Epithelial cell of prostate (primary cell): Measurements from ENCODE around the gene COLEC12.

Experiments
- DNase-seq: peaks from one replicate; pipeline ENCODE4 v3.0.0-alpha.2; 2011; ENCODE audit warnings: low read depth, low spot score
- H3K27ac ChIP-seq: fragments of 450-650 bp; 2 replicates; pipeline ENCODE4 v1.5.1; 2017; ENCODE audit warnings: mild to moderate bottlenecking

COLEC12 gene

GRCh38 chr18:449374-449773, 51.1 kb downstream of the COLEC12 start:
- DNase-seq = no peak
- H3K27ac ChIP-seq = no peak overlapping the region

- no peak overlapping the region for H3K27ac ChIP-seq
Measured at GRCh38 chr18:448116-448790, 52.2 kb downstream of the COLEC12 start.

GRCh38 chr18:446941-447560, 53.5 kb downstream of the COLEC12 start:
- H3K27ac ChIP-seq = no peak overlapping the region
- no peak for DNase-seq

More at GRCh38 chr18:448116-448790, 52.2 kb downstream of the COLEC12 start:
- no peak for DNase-seq

GRCh38 chr18:445055-445454, 55.4 kb downstream of the COLEC12 start:
- no peak for DNase-seq
- no peak overlapping the region for H3K27ac ChIP-seq

GRCh38 chr18:438571-438970, 61.9 kb downstream of the COLEC12 start:
- H3K27ac ChIP-seq = no peak overlapping the region
- DNase-seq = no peak

GRCh38 chr18:435940-436339, 64.6 kb downstream of the COLEC12 start:
- H3K27ac ChIP-seq = no peak overlapping the region
- no peak for DNase-seq

GRCh38 chr18:434410-434809, 66.1 kb downstream of the COLEC12 start:
- H3K27ac ChIP-seq = no peak overlapping the region
- no peak for DNase-seq

- no peak for DNase-seq
- H3K27ac ChIP-seq = no peak overlapping the region
Measured at GRCh38 chr18:433960-434359, 66.5 kb downstream of the COLEC12 start.

GRCh38 chr18:433298-433697, 67.2 kb downstream of the COLEC12 start:
- no peak for DNase-seq
- no peak overlapping the region for H3K27ac ChIP-seq

GRCh38 chr18:432791-433190, 67.7 kb downstream of the COLEC12 start:
- no peak overlapping the region for H3K27ac ChIP-seq
- DNase-seq = no peak

GRCh38 chr18:429030-429429, 71.5 kb downstream of the COLEC12 start:
- no peak for DNase-seq
- no peak overlapping the region for H3K27ac ChIP-seq

GRCh38 chr18:427005-427404, 73.5 kb downstream of the COLEC12 start:
- no peak overlapping the region for H3K27ac ChIP-seq
- no peak for DNase-seq

GRCh38 chr18:425106-425745, 75.3 kb downstream of the COLEC12 start:
- no peak for DNase-seq
- H3K27ac ChIP-seq = no peak overlapping the region

- no peak for DNase-seq
- no peak overlapping the region for H3K27ac ChIP-seq
Measured at GRCh38 chr18:424668-425067, 75.8 kb downstream of the COLEC12 start.

GRCh38 chr18:424071-424661, 76.3 kb downstream of the COLEC12 start:
- H3K27ac ChIP-seq = no peak overlapping the region
- no peak for DNase-seq

GRCh38 chr18:422966-423365, 77.5 kb downstream of the COLEC12 start:
- no peak for DNase-seq

GRCh38 chr18:421247-422155, 79.0 kb downstream of the COLEC12 start:
- no peak for DNase-seq
- no peak overlapping the region for H3K27ac ChIP-seq

More at GRCh38 chr18:422966-423365, 77.5 kb downstream of the COLEC12 start:
- no peak overlapping the region for H3K27ac ChIP-seq

GRCh38 chr18:420661-421246, 79.7 kb downstream of the COLEC12 start:
- no peak for DNase-seq
- H3K27ac ChIP-seq = no peak overlapping the region

GRCh38 chr18:419541-420175, 80.8 kb downstream of the COLEC12 start:
- no peak overlapping the region for H3K27ac ChIP-seq
- no peak for DNase-seq
